H1 (cell line): Measurements from ENCODE around the gene RSRC2. TPM values are rescaled to one million over a fixed set of nuclear protein-coding genes. Genes with fewer than 3 reads are reported as not detected.

Source experiments
- CTCF ChIA-PET: fragments of 300-600 bp; sonication (Branson Sonifier 250); formaldehyde crosslinking; loops from one replicate; lab custom pipeline; 2021; ENCODE audit not compliant: partially characterized antibody; lab: Charles Lee
- POLR2A ChIA-PET: fragments of 300-600 bp; sonication (Branson Sonifier 250); formaldehyde crosslinking; loops from one replicate; lab custom pipeline; 2021; ENCODE audit warnings: inconsistent platforms; ENCODE audit not compliant: partially characterized antibody; lab: Charles Lee
- DNase-seq, 2 experiments: peaks; one replicate each; pipeline versions ENCODE4 v3.0.0 to v3.0.0-alpha.2; 2010 to 2022; ENCODE audit warnings: low spot score in 2 of 2, low read depth in 1 of 2, mixed read lengths in 1 of 2
- FAIRE-seq: peaks from 2 replicates; lab custom pipeline; 2011; peaks lifted over from hg19 to GRCh38; lab: Jason Lieb, UNC
- H2AFZ ChIP-seq: 2 replicates; pipeline ENCODE4 v1.8.1; 2012; ENCODE audit warnings: low read length, inconsistent platforms
- H2AK5ac ChIP-seq: 2 replicates; pipeline ENCODE4 v1.6.1; 2013; ENCODE audit warnings: low read depth, low read length
- H2BK120ac ChIP-seq: replicated peaks from 2 replicates; pipeline ENCODE3; 2013; ENCODE audit warnings: low read depth, low read length, inconsistent platforms
- H2BK12ac ChIP-seq: 2 replicates; pipeline ENCODE4 v1.6.1; 2013; ENCODE audit warnings: low read depth, low read length
- H2BK15ac ChIP-seq: 2 replicates; pipeline ENCODE4 v1.6.1; 2013; ENCODE audit warnings: low read length
- H2BK20ac ChIP-seq: 2 replicates; pipeline ENCODE4 v1.6.1; 2013; ENCODE audit warnings: low read length
- H2BK5ac ChIP-seq: 2 replicates; pipeline ENCODE4 v1.6.1; 2013; ENCODE audit warnings: low read depth, low read length
- H3K14ac ChIP-seq: 2 replicates; pipeline ENCODE4 v1.6.1; 2013; ENCODE audit warnings: inconsistent platforms; ENCODE audit not compliant: insufficient read length
- H3K18ac ChIP-seq: 2 replicates; pipeline ENCODE4 v1.6.1; 2013; ENCODE audit warnings: low read length; ENCODE audit errors: extremely low read depth
- H3K23ac ChIP-seq: 2 replicates; pipeline ENCODE4 v1.6.1; 2013; ENCODE audit warnings: inconsistent platforms; ENCODE audit not compliant: insufficient read length
- H3K23me2 ChIP-seq: 2 replicates; pipeline ENCODE4 v1.6.1; 2013; ENCODE audit warnings: low read depth, low read length
- H3K27ac ChIP-seq: 2 replicates; pipeline ENCODE4 v1.6.1; 2011; ENCODE audit warnings: low read depth, low read length, inconsistent platforms
- H3K27me3 ChIP-seq, 4 experiments: replicated peaks in 1 of 4; 1 replicate in 1 of 4; 2 replicates in 3 of 4; pipeline versions ENCODE4 v1.6.1 to v1.8.1; 2011 to 2013; ENCODE audit warnings: low read length in 3 of 4, mild to moderate bottlenecking in 3 of 4, inconsistent platforms in 2 of 4, mixed read lengths in 2 of 4, moderate library complexity in 1 of 4; ENCODE audit not compliant: control insufficient read depth in 3 of 4, insufficient read depth in 3 of 4; ENCODE audit errors: extremely low read depth in 1 of 4
- H3K36me3 ChIP-seq, 4 experiments: 2 replicates each; pipeline versions ENCODE4 v1.6.1 to v1.8.1; 2011 to 2013; ENCODE audit warnings: mild to moderate bottlenecking in 4 of 4, low read length in 3 of 4, moderate library complexity in 2 of 4, control low read depth in 1 of 4, inconsistent platforms in 1 of 4; ENCODE audit not compliant: insufficient read depth in 4 of 4, control insufficient read depth in 2 of 4
- H3K4ac ChIP-seq: replicated peaks from 2 replicates; pipeline ENCODE3; 2013; ENCODE audit warnings: low read length, low read depth, mixed read lengths, inconsistent platforms; ENCODE audit not compliant: insufficient read length
- H3K4me1 ChIP-seq, 4 experiments: replicated peaks in 1 of 4; 1 replicate in 1 of 4; 2 replicates in 3 of 4; pipeline versions ENCODE4 v1.6.1 to v1.8.1; 2011 to 2013; ENCODE audit warnings: low read length in 3 of 4, inconsistent platforms in 2 of 4, mixed read lengths in 1 of 4; ENCODE audit not compliant: insufficient read depth in 4 of 4, control insufficient read depth in 3 of 4
- H3K4me2 ChIP-seq, 2 experiments: 2 replicates each; pipeline versions ENCODE4 v1.6.1 to v1.8.1; 2011 to 2013; ENCODE audit warnings: low read depth in 2 of 2, low read length in 2 of 2, control low read depth in 1 of 2, inconsistent platforms in 1 of 2, mild to moderate bottlenecking in 1 of 2; ENCODE audit not compliant: insufficient read depth in 1 of 2
- H3K4me3 ChIP-seq, 4 experiments: fragments of 200-600, 300-600 bp in 1 of 4; sonication (generic), shearing (Covaris generic), sonication (Bioruptor Twin) in 1 of 4; 2 replicates each; pipeline versions ENCODE4 v1.5.1 to v1.8.1; 2011 to 2016; ENCODE audit warnings: low read length in 4 of 4, low read depth in 3 of 4, control low read depth in 2 of 4, inconsistent platforms in 2 of 4, mild to moderate bottlenecking in 2 of 4, mixed read lengths in 1 of 4, moderate library complexity in 1 of 4; ENCODE audit not compliant: insufficient read depth in 2 of 4; ENCODE audit errors: extremely low read depth in 1 of 4
- H3K56ac ChIP-seq: replicated peaks from 2 replicates; pipeline ENCODE3; 2013; ENCODE audit warnings: low read depth, mild to moderate bottlenecking, mixed read lengths, low read length, inconsistent platforms; ENCODE audit not compliant: insufficient read length
- H3K79me1 ChIP-seq: 2 replicates; pipeline ENCODE4 v1.6.1; 2013; ENCODE audit warnings: low read depth, low read length, control low read depth
- H3K79me2 ChIP-seq, 2 experiments: 2 replicates each; pipeline versions ENCODE4 v1.6.1 to v1.8.1; 2012 to 2013; ENCODE audit warnings: low read length in 2 of 2, mild to moderate bottlenecking in 2 of 2, inconsistent platforms in 1 of 2; ENCODE audit not compliant: insufficient read depth in 2 of 2, control insufficient read depth in 1 of 2
- H3K9ac ChIP-seq, 4 experiments: replicated peaks in 1 of 4; 1 replicate in 1 of 4; 2 replicates in 3 of 4; pipeline versions ENCODE4 v1.6.1 to v1.8.1; 2011 to 2013; ENCODE audit warnings: low read depth in 3 of 4, low read length in 3 of 4, control low read depth in 2 of 4, mild to moderate bottlenecking in 2 of 4, moderate library complexity in 2 of 4, inconsistent platforms in 1 of 4; ENCODE audit errors: extremely low read depth in 1 of 4
- H3K9me3 ChIP-seq, 2 experiments: 2 replicates each; pipeline versions ENCODE4 v1.6.1 to v1.8.1; 2012 to 2013; ENCODE audit warnings: mild to moderate bottlenecking in 2 of 2, moderate library complexity in 2 of 2, control low read depth in 1 of 2, inconsistent platforms in 1 of 2, low read depth in 1 of 2, low read length in 1 of 2, mixed read lengths in 1 of 2; ENCODE audit not compliant: insufficient read depth in 2 of 2
- H4K20me1 ChIP-seq, 2 experiments: replicated peaks in 1 of 2; 2 replicates each; pipeline versions ENCODE3 to v1.8.1; 2011 to 2013; ENCODE audit warnings: inconsistent platforms in 2 of 2, low read length in 2 of 2, mild to moderate bottlenecking in 1 of 2; ENCODE audit not compliant: insufficient read depth in 2 of 2, control insufficient read depth in 1 of 2
- H4K5ac ChIP-seq: 2 replicates; pipeline ENCODE4 v1.6.1; 2013; ENCODE audit warnings: low read length, low read depth, mixed read lengths, inconsistent platforms; ENCODE audit not compliant: insufficient read length
- H4K8ac ChIP-seq: 2 replicates; pipeline ENCODE4 v1.8.0; 2013; ENCODE audit warnings: mild to moderate bottlenecking, moderate library complexity, low read length, inconsistent platforms; ENCODE audit not compliant: insufficient read depth; ENCODE audit errors: extremely low read depth
- H4K91ac ChIP-seq: replicated peaks from 2 replicates; pipeline ENCODE3; 2013; ENCODE audit warnings: low read length, mixed read lengths, inconsistent platforms; ENCODE audit not compliant: insufficient read length
- ATF3 ChIP-seq: IDR thresholded peaks from 2 replicates; pipeline ENCODE4 v1.6.1; 2011; ENCODE audit warnings: low read depth, mild to moderate bottlenecking, low read length; ENCODE audit not compliant: insufficient read depth
- CHD2 ChIP-seq: IDR thresholded peaks from 2 replicates; pipeline ENCODE4 v1.6.1; 2012; ENCODE audit warnings: low read length, improper control_type of control experiment
- E2F6 ChIP-seq: IDR thresholded peaks from 2 replicates; pipeline ENCODE4 v1.6.1; 2012; ENCODE audit warnings: inconsistent platforms
- GABPA ChIP-seq: IDR thresholded peaks from 2 replicates; pipeline ENCODE4 v1.6.1; 2011; ENCODE audit warnings: mild to moderate bottlenecking, low read length, moderate library complexity, borderline replicate concordance; ENCODE audit not compliant: insufficient read depth
- KDM5A ChIP-seq: fragments of 200-600 bp; IDR thresholded peaks from 2 replicates; pipeline ENCODE4 v1.7.1; 2012; ENCODE audit warnings: mild to moderate bottlenecking, low read length, inconsistent platforms, mixed read lengths
- SAP30 ChIP-seq: fragments of 300-600 bp; sonication (generic); IDR thresholded peaks from 2 replicates; pipeline ENCODE4 v1.7.1; 2012; ENCODE audit warnings: low read length, moderate library complexity, mild to moderate bottlenecking, inconsistent platforms; ENCODE audit not compliant: insufficient read depth, insufficient replicate concordance
- SIRT6 ChIP-seq: IDR thresholded peaks from one replicate; pipeline ENCODE4 v1.7.1; 2012; ENCODE audit warnings: low read length, inconsistent platforms
- SP4 ChIP-seq: IDR thresholded peaks from 2 replicates; pipeline ENCODE4 v1.6.1; 2012; ENCODE audit warnings: low read length, inconsistent platforms
- SRF ChIP-seq: IDR thresholded peaks from 2 replicates; pipeline ENCODE4 v1.6.1; 2011; ENCODE audit warnings: mild to moderate bottlenecking, low read depth, low read length, moderate library complexity
- SUZ12 ChIP-seq: fragments of 200-600 bp; sonication (generic); IDR thresholded peaks from 2 replicates; pipeline ENCODE4 v1.6.1; 2012; ENCODE audit warnings: mild to moderate bottlenecking, inconsistent platforms, low read length, moderate library complexity, mixed read lengths
- TCF12 ChIP-seq: IDR thresholded peaks from 2 replicates; pipeline ENCODE4 v1.6.1; 2011; ENCODE audit warnings: low read depth, mild to moderate bottlenecking, low read length
- WGBS, 2 experiments: shearing (Covaris generic) in 1 of 2; methylation state at CpG; one replicate each; pipeline versions ENCODE4 v1.1.6 to v1.1.7; 2013 to 2015; ENCODE audit warnings: low lambda C conversion rate in 2 of 2, mixed read lengths in 2 of 2, inconsistent platforms in 1 of 2, low coverage in 1 of 2, missing lambda C conversion rate in 1 of 2; ENCODE audit not compliant: insufficient replicate concordance in 2 of 2, insufficient coverage in 1 of 2, insufficient read length in 1 of 2; ENCODE audit errors: extremely low coverage in 1 of 2, missing lambda C conversion rate in 1 of 2; 5-methylcytosine and 5-hydroxymethylcytosine counted together
- polyA plus RNA-seq, 7 experiments: library from polyadenylated mRNA; depleted of rRNA in 3 of 7; stranded (reverse) in 5 of 7; unstranded in 2 of 7; fragments of >200 nt in 5 of 7; fragments of 200-250 nt in 2 of 7; gene quantifications; 1 replicate in 5 of 7; 2 replicates in 1 of 7; 4 replicates in 1 of 7; pipeline versions ENCODE4 v1.2.1 to v1.2.3, GENCODE V29; 2011 to 2013; ENCODE audit warnings: missing spikeins in 2 of 7, mixed read lengths in 2 of 7
- total RNA-seq: library from RNA; stranded (reverse); fragmentation: NEBNext Ultra II Directional; extraction: Animal tissue kit (Norgen Biotek cat#: 25700); gene quantifications from 2 replicates; pipeline ENCODE4 v1.2.1, GENCODE V29; 2021

RSRC2 gene
- total and polyA plus RNA-seq, 2 of the 8 experiments (the other 6 are each of a cell fraction or from before 2014, with no cell fraction given) = 15.9 to 71.4 TPM

GRCh38 chr12:122458105-122459035, 68.4 kb downstream of the RSRC2 start:
- Histone ChIP-seq H2BK120ac (no peak overlapping the region), H3K9ac (no peak overlapping the region), H3K14ac (no peak overlapping the region), H3K27ac (no peak overlapping the region), H2BK15ac (no peak overlapping the region), H3K79me2 (no peaks in the 10 kb centered on the region), H4K5ac (no peak overlapping the region), H3K36me3 (no peaks in the 10 kb centered on the region), H3K27me3 (no peaks in the 10 kb centered on the region), H2AK5ac (peak overlapping the region; percentile 82; the same call in 1 of the 2 replicates), H3K4me1 (no peaks in the 10 kb centered on the region), H4K91ac (no peak overlapping the region), H3K56ac (no peak overlapping the region), H3K18ac (no peak overlapping the region), H3K23ac (no peak overlapping the region), H3K79me1 (no peaks in the 10 kb centered on the region), H4K20me1 (no peaks in the 10 kb centered on the region), H3K4ac (no peak overlapping the region), H4K8ac (no peak overlapping the region), H3K23me2 (no peaks in the 10 kb centered on the region), H2BK20ac (no peak overlapping the region), H2AFZ (no peak overlapping the region), H3K9me3 (no peaks in the 10 kb centered on the region), H3K4me3 (no peak overlapping the region), H3K4me2 (no peak overlapping the region), H2BK12ac (peak overlapping the region; percentile 71; the same call in 1 of the 2 replicates), H2BK5ac (0 out of 2 replicates have a peak overlapping the region, but pooled peaks have one; percentile 35)
- DNase-seq = no peak
- ChIA-PET CTCF (interaction anchor here (0.5 to 1.8 kb wide), 3 partner anchors 12 to 233 kb away, joined by 3 to 10 read pairs (median 6); no protein-coding TSS in a partner anchor), POLR2A (interaction anchor here (1.4 to 1.5 kb wide), 2 partner anchors 42 to 69 kb away, joined by 4 read pairs; partner anchors contain the start of genes KNTC1 and RSRC2)
- no peak for FAIRE-seq
- 92% methylated on average over 17 of the region's 17 CpGs; no CpG with 5 or more reads in 1 of the 2 experiments for WGBS, 2 experiments
- no peak for TF ChIP-seq GABPA
- no peak for TF ChIP-seq KDM5A
- TF ChIP-seq TCF12 = no peak
- no peak for TF ChIP-seq SAP30
- no peak for TF ChIP-seq SP4
- no peak for TF ChIP-seq ATF3
- no peak for TF ChIP-seq E2F6
- TF ChIP-seq SUZ12 = no peak
- TF ChIP-seq SIRT6 = no peak
- TF ChIP-seq CHD2 = no peak
- TF ChIP-seq SRF = no peak
